Fibroblast of villous mesenchyme (primary cell): Measurements from ENCODE around the gene RSPH9. TPM values are rescaled to one million over a fixed set of nuclear protein-coding genes. Genes with fewer than 3 reads are reported as not detected.

Experiments
- DNase-seq: peaks from one replicate; pipeline ENCODE4 v3.0.0-alpha.2; 2010; ENCODE audit warnings: low read depth
- H3K4me3 ChIP-seq: 2 replicates; pipeline ENCODE4 v1.5.1; 2011; ENCODE audit warnings: low read depth, mild to moderate bottlenecking, low read length
- CTCF ChIP-seq: IDR thresholded peaks from 2 replicates; pipeline ENCODE4 v1.5.1; 2012; ENCODE audit warnings: low read depth, mild to moderate bottlenecking, low read length; ENCODE audit not compliant: insufficient read depth
- total RNA-seq: library from RNA; depleted of rRNA; stranded (reverse); fragments of >200 nt; gene quantifications from 2 replicates; pipeline ENCODE4 v1.2.3, GENCODE V29; 2012

The RSPH9 gene
- total RNA-seq, 1 donor: 0.86 TPM

- H3K4me3 ChIP-seq: no peak overlapping the region
- no peak for DNase-seq
- no peak for TF ChIP-seq CTCF
Observed at GRCh38 chr6:43717822-43718221, 73.0 kb downstream of the RSPH9 start.

GRCh38 chr6:43718387-43719105 is 73.7 kb downstream of the RSPH9 start:
- H3K4me3 ChIP-seq: no peak overlapping the region
- no peak for TF ChIP-seq CTCF
- no peak for DNase-seq

- H3K4me3 ChIP-seq: no peak overlapping the region
- no peak for DNase-seq
- no peak for TF ChIP-seq CTCF
Observed at GRCh38 chr6:43719511-43719910, 74.7 kb downstream of the RSPH9 start.

- no peak for DNase-seq
- no peak overlapping the region for H3K4me3 ChIP-seq
- TF ChIP-seq CTCF: no peak
Observed at GRCh38 chr6:43720999-43721398, 76.2 kb downstream of the RSPH9 start.

Other genes starting within 250 kb of the RSPH9 start
- 31.1 and 33.8 TPM in 2 replicates for gene ABCC10, start 217.5 kb upstream of the RSPH9 start, total RNA-seq
- gene DLK2, start 189.5 kb upstream of the RSPH9 start, total RNA-seq: 0.64 and 1.7 TPM in 2 replicates
- 13.4 and 13.9 TPM in 2 replicates for gene TJAP1, start 167.5 kb upstream of the RSPH9 start, total RNA-seq
- gene LRRC73, start 134.7 kb upstream of the RSPH9 start, total RNA-seq: under 0.01 TPM in 2 replicates
- gene YIPF3, start 128.1 kb upstream of the RSPH9 start, total RNA-seq: 57.3 and 92.8 TPM in 2 replicates
- gene POLR1C, start 127.9 kb upstream of the RSPH9 start, total RNA-seq: 28.5 and 35.8 TPM in 2 replicates
- 28.0 and 43.2 TPM in 2 replicates for gene XPO5, start 69.0 kb upstream of the RSPH9 start, total RNA-seq
- gene POLH, start 68.9 kb upstream of the RSPH9 start, total RNA-seq: 20.0 and 40.6 TPM in 2 replicates
- gene GTPBP2, start 15.8 kb upstream of the RSPH9 start, total RNA-seq: 50.1 and 69.9 TPM in 2 replicates
- gene MAD2L1BP, start 9.2 kb upstream of the RSPH9 start, total RNA-seq: 18.0 and 20.7 TPM in 2 replicates
- gene MRPS18A, start 42.8 kb downstream of the RSPH9 start, total RNA-seq: 26.8 and 34.8 TPM in 2 replicates
- gene VEGFA, start 125.2 kb downstream of the RSPH9 start, total RNA-seq: 84.2 and 132 TPM in 2 replicates